ENCODE results near the gene ANKEF1.

DNA sequence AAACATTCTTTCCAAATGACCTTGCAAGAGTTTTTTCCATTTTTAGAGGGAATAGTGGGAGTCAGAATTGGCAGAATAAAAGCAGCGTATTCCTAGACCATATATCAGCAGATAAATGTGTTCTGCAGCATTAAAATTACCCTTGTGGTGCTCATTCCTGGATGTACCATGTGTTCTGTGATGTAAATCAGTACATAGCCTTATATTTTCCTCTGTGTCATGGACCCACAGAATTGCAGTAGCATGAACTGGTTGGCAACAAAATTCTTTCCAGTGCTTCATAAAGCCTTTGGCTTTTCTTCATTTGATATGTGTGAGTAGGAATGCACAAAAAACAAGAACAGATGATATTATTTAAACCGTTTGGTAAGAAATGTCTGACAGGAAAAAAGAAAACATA, 32.5 kb downstream of the ANKEF1 start:
- TF ChIP-seq POLR2AphosphoS5 (IDR thresholded peaks at IDR 0.05; ENCODE audit: low read depth, low read length): no peak
- no peak for TF ChIP-seq POLR2A (IDR thresholded peaks at IDR 0.05; ENCODE audit: low read depth, low read length)
- TF ChIP-seq TAF1 (IDR thresholded peaks at IDR 0.05; ENCODE audit: borderline replicate concordance, low read depth, low read length): no peak

Measured in GM12892 (cell line).